MCF 10A (cell line): Measurements from ENCODE around the gene LBX1. TPM values are rescaled to one million over a fixed set of nuclear protein-coding genes. Genes with fewer than 3 reads are reported as not detected.

Experiments
- BruUV-seq: library from RNA; stranded (reverse); fragments of 400-500 nt; replicated peaks from 2 replicates; lab custom pipeline; 2021; lab: Mats Ljungman, UMichigan
- CTCF ChIA-PET: fragments of 300-600 bp; sonication (Branson Sonifier 250); formaldehyde crosslinking; extraction: SDS; loops from one replicate; lab custom pipeline; 2021; ENCODE audit warnings: antibody characterized with exemption, inconsistent platforms; lab: Yijun Ruan, JAX
- POLR2A ChIA-PET: fragments of 300-600, 350-650 bp; sonication (Branson Sonifier 250); formaldehyde crosslinking; extraction: SDS; loops from one replicate; lab custom pipeline; 2020; ENCODE audit warnings: antibody characterized with exemption, inconsistent platforms; lab: Yijun Ruan, JAX
- DNase-seq: peaks from one replicate; pipeline ENCODE4 v3.0.0-alpha.2; 2018; ENCODE audit not compliant: unreplicated experiment
- H3K27ac Mint-ChIP-seq: one replicate; pipeline ENCODE4 v1.8.0; 2022; ENCODE audit warnings: mild to moderate bottlenecking, low read depth, mixed read lengths; ENCODE audit not compliant: unreplicated experiment
- H3K27me3 Mint-ChIP-seq: one replicate; pipeline ENCODE4 v1.8.0; 2022; ENCODE audit warnings: mixed read lengths; ENCODE audit not compliant: insufficient read depth, unreplicated experiment
- H3K36me3 Mint-ChIP-seq: one replicate; pipeline ENCODE4 v1.8.0; 2022; ENCODE audit warnings: mild to moderate bottlenecking, moderate library complexity, mixed read lengths; ENCODE audit not compliant: insufficient read depth, unreplicated experiment
- H3K4me1 Mint-ChIP-seq: one replicate; pipeline ENCODE4 v1.8.0; 2022; ENCODE audit warnings: mixed read lengths; ENCODE audit not compliant: insufficient read depth, unreplicated experiment
- H3K4me3 Mint-ChIP-seq: one replicate; pipeline ENCODE4 v1.8.0; 2022; ENCODE audit warnings: mild to moderate bottlenecking, moderate library complexity, mixed read lengths; ENCODE audit not compliant: unreplicated experiment
- H3K9me3 Mint-ChIP-seq: one replicate; pipeline ENCODE4 v1.8.0; 2022; ENCODE audit warnings: mixed read lengths; ENCODE audit not compliant: unreplicated experiment
- intact Hi-C: fragments of 100-400 bp; cut with micrococcal nuclease; formaldehyde crosslinking; loops from 2 replicates; pipeline ENCODE4 v1.14.1; 2022
- total RNA-seq: library from RNA; stranded (reverse); gene quantifications from 2 replicates; pipeline ENCODE4 v1.2.3, GENCODE V29; 2022
- TF ChIP-seq, protein P1 (sequence below): fragments of 200-600 bp; IDR thresholded peaks from one replicate; pipeline ENCODE4 v1.8.0; 2022; ENCODE audit warnings: antibody characterized with exemption, mild to moderate bottlenecking; ENCODE audit not compliant: unreplicated experiment

LBX1 gene
- total RNA-seq, 1 experiment from 2014 or later, result not detected

DNA sequence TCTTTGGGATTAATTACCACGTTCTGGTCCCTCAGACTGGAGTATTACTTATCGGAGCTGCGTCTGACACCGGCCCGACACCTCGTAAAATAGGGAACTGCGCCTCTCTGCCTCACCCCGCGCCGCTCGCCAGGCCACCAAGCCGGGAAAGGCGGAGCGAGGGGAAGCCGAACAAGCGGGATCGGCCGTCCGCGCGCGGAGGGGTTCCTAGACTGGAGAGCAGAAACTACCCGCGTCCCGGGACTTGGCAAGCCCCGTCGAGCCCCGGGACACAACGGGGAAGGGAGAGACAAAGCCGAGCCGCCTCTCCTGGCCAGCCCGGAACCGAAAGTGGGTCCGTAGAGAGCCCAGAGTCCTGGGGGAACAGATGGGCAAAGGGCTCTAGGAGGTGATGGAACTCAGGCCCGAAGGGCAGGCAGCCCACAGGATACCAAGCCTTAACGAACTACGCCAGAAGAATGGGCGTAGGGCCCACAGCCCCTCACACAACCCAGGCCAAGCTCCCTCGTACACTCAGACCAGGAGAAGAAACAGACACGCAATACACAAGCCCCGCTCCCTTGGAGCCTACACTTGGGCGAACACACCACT is 6.5 kb downstream of the LBX1 start:
- intact Hi-C loops, result no loop called here
- Mint-ChIP-seq H3K36me3 (no peaks in the 10 kb centered on the region), H3K27me3 (peaks cover 31% of the 10 kb centered on the region), H3K9me3 (no peaks in the 10 kb centered on the region), H3K27ac (no peak overlapping the region), H3K4me3 (no peak overlapping the region), H3K4me1 (peaks cover 18% of the 10 kb centered on the region)
- TF ChIP-seq, protein P1, sequence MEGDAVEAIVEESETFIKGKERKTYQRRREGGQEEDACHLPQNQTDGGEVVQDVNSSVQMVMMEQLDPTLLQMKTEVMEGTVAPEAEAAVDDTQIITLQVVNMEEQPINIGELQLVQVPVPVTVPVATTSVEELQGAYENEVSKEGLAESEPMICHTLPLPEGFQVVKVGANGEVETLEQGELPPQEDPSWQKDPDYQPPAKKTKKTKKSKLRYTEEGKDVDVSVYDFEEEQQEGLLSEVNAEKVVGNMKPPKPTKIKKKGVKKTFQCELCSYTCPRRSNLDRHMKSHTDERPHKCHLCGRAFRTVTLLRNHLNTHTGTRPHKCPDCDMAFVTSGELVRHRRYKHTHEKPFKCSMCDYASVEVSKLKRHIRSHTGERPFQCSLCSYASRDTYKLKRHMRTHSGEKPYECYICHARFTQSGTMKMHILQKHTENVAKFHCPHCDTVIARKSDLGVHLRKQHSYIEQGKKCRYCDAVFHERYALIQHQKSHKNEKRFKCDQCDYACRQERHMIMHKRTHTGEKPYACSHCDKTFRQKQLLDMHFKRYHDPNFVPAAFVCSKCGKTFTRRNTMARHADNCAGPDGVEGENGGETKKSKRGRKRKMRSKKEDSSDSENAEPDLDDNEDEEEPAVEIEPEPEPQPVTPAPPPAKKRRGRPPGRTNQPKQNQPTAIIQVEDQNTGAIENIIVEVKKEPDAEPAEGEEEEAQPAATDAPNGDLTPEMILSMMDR, result no peak
- DNase-seq, result no peak
- POLR2A ChIA-PET, result interaction anchor here (0.8 to 1.2 kb wide), 2 partner anchors 349 to 413 kb away, joined by 3 to 4 read pairs; no protein-coding TSS in a partner anchor
- CTCF ChIA-PET, result interaction anchor here (0.5 to 2.2 kb wide), 5 partner anchors 8 to 244 kb away, joined by 3 to 13 read pairs (median 5); no protein-coding TSS in a partner anchor
- no TSS peak for BruUV-seq

GRCh38 chr10:101221963-101222531 is 7.2 kb downstream of the LBX1 start:
- intact Hi-C loops, result no loop called here
- Mint-ChIP-seq H3K36me3 (no peaks in the 10 kb centered on the region), H3K9me3 (no peaks in the 10 kb centered on the region), H3K27me3 (peaks cover 26% of the 10 kb centered on the region), H3K4me1 (peaks cover 18% of the 10 kb centered on the region), H3K27ac (peak overlapping the region; percentile 55), H3K4me3 (peak overlapping the region; percentile 59)
- ChIA-PET CTCF (interaction anchor here (0.6 to 2.5 kb wide), 5 partner anchors 61 to 349 kb away, joined by 3 to 14 read pairs (median 6); no protein-coding TSS in a partner anchor), POLR2A (interaction anchor here (0.8 to 1.2 kb wide), 7 partner anchors 11 to 414 kb away, joined by 3 to 5 read pairs (median 3); no protein-coding TSS in a partner anchor)
- no peak for DNase-seq
- TSS peak; percentile 96 for BruUV-seq
- TF ChIP-seq, protein P1, result no peak

DNA sequence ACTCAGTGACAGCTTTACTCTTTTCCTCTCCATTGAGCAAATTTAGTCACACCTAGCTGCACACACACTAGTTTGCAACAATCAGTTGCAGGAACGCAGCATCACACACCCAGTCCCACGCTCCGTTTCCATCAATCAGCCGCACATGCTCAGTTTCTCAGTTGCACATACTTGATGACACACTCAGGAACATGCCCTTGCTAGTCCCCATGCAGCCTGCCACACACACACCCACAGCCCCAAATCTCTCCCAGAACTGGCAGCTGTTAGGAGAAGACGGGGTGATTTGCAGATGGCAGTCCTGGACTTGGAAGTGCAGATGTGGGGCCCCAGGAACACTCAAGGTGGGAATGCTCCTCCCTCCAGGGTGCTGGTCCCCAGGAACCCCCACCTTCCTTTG is 7.7 kb downstream of the LBX1 start:
- Mint-ChIP-seq H3K4me3 (peak overlapping the region; percentile 59), H3K9me3 (no peaks in the 10 kb centered on the region), H3K4me1 (peaks cover 18% of the 10 kb centered on the region), H3K36me3 (no peaks in the 10 kb centered on the region), H3K27ac (peak overlapping the region; percentile 55), H3K27me3 (peaks cover 30% of the 10 kb centered on the region)
- POLR2A ChIA-PET, result interaction anchor here (0.9 to 1.2 kb wide), 7 partner anchors 10 to 350 kb away, joined by 3 to 5 read pairs (median 4); no protein-coding TSS in a partner anchor
- CTCF ChIA-PET, result interaction anchor here (0.6 to 2.5 kb wide), 10 partner anchors 60 to 350 kb away, joined by 3 to 21 read pairs (median 6); no protein-coding TSS in a partner anchor
- intact Hi-C loops, result no loop called here
- peak; percentile 50 for DNase-seq
- TF ChIP-seq, protein P1, result no peak
- no TSS peak for BruUV-seq

- Mint-ChIP-seq H3K27ac (no peak overlapping the region), H3K36me3 (no peaks in the 10 kb centered on the region), H3K9me3 (no peaks in the 10 kb centered on the region), H3K4me3 (no peak overlapping the region), H3K4me1 (peaks cover 15% of the 10 kb centered on the region), H3K27me3 (peaks cover 28% of the 10 kb centered on the region)
- no TSS peak for BruUV-seq
- intact Hi-C loops, result no loop called here
- TF ChIP-seq, protein P1, result no peak
- CTCF ChIA-PET, result interaction anchor here (0.9 to 2.5 kb wide), 8 partner anchors 9 to 561 kb away, joined by 3 to 21 read pairs (median 6); no protein-coding TSS in a partner anchor
- POLR2A ChIA-PET, result interaction anchor here (0.8 to 1.8 kb wide), 3 partner anchors 9 to 227 kb away, joined by 3 to 4 read pairs (median 4); partner anchors contain the start of genes BTRC and LBX1
- no peak for DNase-seq
Observed at GRCh38 chr10:101219946-101220451, 9.3 kb downstream of the LBX1 start.
